Right lobe of liver (tissue), 4 donors: ENCODE results near the gene INPP5B.

Source experiments
- POLR2A ChIP-seq: fragments of 450-650 bp; IDR thresholded peaks from one replicate; pipeline ENCODE4 v1.6.1; 2017; ENCODE audit warnings: antibody characterized with exemption, mild to moderate bottlenecking
- TF ChIP-seq, protein P1 (sequence below), 4 donors: fragments of 200-600 bp in 3 of 4; fragments of 450-650 bp in 1 of 4; IDR thresholded peaks; one replicate each; pipeline versions ENCODE4 v1.5.1 to v1.8.0; 2016 to 2022; ENCODE audit warnings: antibody characterized with exemption in 4 of 4, mild to moderate bottlenecking in 2 of 4
- donor health status: DM: no; HTN: no; CAD: no.
- donor health status: DM: no; HTN: no; CAD: no.
- donor health status: DM: no; HTN: yes; CAD: no.

DNA sequence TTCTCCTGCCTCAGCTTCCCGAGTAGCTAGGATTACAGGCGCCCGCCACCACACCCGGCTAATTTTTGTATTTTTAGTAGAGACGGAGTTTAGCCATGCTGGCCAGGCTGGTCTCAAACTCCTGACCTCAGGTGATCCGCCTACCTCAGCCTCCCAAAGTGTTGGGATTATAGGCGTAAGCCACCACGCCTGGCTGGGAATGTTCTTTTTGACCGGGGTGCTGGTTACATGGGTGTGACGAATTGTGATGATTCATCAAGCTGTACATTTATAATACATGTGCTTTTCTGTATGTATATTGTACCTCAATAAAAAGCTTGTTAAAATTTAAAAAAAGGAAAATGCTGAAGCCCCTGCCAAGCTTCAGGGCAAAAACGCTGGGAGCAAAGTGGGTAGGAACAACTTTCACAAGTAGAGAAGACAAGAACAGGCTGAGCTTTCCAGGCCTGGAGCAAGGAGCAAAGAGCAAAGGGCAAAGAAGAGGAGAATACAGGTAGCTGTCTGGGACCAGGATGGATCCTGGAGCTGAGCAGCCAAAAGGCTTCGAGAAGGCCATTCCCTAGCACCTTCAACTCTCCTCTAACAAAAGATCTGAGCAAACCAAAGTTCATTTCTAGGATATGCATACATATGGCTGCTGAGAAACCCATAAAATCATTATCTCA is 118.3 kb downstream of the INPP5B start:
- no peak for TF ChIP-seq POLR2A
- TF ChIP-seq, protein P1, sequence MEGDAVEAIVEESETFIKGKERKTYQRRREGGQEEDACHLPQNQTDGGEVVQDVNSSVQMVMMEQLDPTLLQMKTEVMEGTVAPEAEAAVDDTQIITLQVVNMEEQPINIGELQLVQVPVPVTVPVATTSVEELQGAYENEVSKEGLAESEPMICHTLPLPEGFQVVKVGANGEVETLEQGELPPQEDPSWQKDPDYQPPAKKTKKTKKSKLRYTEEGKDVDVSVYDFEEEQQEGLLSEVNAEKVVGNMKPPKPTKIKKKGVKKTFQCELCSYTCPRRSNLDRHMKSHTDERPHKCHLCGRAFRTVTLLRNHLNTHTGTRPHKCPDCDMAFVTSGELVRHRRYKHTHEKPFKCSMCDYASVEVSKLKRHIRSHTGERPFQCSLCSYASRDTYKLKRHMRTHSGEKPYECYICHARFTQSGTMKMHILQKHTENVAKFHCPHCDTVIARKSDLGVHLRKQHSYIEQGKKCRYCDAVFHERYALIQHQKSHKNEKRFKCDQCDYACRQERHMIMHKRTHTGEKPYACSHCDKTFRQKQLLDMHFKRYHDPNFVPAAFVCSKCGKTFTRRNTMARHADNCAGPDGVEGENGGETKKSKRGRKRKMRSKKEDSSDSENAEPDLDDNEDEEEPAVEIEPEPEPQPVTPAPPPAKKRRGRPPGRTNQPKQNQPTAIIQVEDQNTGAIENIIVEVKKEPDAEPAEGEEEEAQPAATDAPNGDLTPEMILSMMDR (IDR thresholded peaks at IDR 0.05): no peak
